22Rv1 (cell line): Measurements from ENCODE around the gene NAA80.
"Not testable (repeated sequence)": the region's sequence is repeated elsewhere in the genome, so short reads cannot be mapped to it uniquely, and the experiment has no call there.

ENCODE experiments used
- CTCF ChIP-seq: fragments of 450-650 bp; IDR thresholded peaks from 2 replicates; pipeline ENCODE4 v1.5.1; 2017; ENCODE audit warnings: mild to moderate bottlenecking
- ZFX ChIP-seq: fragments of 450-650 bp; IDR thresholded peaks from 2 replicates; pipeline ENCODE4 v1.6.1; 2017; ENCODE audit warnings: antibody characterized with exemption, borderline replicate concordance

- not testable (repeated sequence) for TF ChIP-seq CTCF, ZFX
These were observed 26.7 kb downstream of the NAA80 start for GRCh38 chr3:50272538-50272910.
